ENCODE measurements around the gene MLKL. TPM values are rescaled to one million over a fixed set of nuclear protein-coding genes. Genes with fewer than 3 reads are reported as not detected.

The MLKL gene
- total RNA-seq: 1 to 10 TPM; 1.2 to 4.6 (median 2.9) TPM

DNA sequence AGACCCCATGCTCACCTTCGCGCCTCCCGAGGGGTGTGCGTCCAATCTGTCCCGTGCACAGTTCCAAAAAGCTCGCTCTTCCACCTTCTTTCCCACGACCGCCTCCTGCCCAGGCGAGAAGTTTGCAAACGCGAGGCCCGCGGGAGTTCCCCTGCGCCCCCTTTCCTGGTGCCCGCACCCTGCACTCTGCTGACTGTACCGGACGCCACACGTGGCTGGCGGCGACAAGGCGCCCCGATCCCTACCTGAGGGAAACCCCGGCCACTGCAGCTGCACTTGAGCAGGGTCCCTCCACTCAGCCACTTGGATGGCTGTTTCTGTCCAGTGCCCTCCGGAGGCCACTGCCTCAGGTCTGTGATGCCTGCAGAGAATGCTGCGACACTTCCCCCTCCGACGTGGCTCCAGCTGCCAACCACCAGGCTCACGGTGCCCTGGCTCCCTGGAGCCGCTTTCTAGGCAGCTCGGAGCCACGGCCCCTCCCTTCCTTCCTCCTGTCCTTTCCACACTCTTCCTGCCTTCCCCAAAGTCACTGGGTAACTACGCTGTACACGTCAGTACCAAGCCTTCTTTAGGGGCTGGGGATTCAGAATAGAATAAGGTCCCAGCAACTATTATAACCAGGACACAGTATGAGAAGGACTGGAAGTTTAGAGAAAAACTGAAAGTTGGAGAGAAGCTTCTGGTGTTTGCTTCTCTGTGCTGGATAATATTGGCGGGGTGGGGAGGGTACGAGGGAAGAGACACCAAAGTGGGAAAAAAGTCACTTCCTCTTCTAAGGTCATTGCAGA is at the start of gene MLKL:
Gene MLKL, minus strand, starts transcription at position 425 of the 788 bp plus-strand sequence. CDS start 5,105 bp downstream, outside the sequence.
- ATAC-seq (peak; percentile 53 to 68), DNase-seq (peak; percentile 13 to 35)
- H3K36me3 ChIP-seq: no peaks in the 10 kb centered on the region
- H3K4me1 ChIP-seq: peaks cover 6 to 7% of the 10 kb centered on the region in 2 donors
- peak within 1 kb of the TSS; percentile 55 to 87 (median 66) for H3K4me3 ChIP-seq
- H3K9me3 ChIP-seq: no peaks in the 10 kb centered on the region
- peak in 1 of 2 donors; percentile 21 for TF ChIP-seq POLR2A (IDR thresholded peaks at IDR 0.05)
- TF ChIP-seq, protein P1, sequence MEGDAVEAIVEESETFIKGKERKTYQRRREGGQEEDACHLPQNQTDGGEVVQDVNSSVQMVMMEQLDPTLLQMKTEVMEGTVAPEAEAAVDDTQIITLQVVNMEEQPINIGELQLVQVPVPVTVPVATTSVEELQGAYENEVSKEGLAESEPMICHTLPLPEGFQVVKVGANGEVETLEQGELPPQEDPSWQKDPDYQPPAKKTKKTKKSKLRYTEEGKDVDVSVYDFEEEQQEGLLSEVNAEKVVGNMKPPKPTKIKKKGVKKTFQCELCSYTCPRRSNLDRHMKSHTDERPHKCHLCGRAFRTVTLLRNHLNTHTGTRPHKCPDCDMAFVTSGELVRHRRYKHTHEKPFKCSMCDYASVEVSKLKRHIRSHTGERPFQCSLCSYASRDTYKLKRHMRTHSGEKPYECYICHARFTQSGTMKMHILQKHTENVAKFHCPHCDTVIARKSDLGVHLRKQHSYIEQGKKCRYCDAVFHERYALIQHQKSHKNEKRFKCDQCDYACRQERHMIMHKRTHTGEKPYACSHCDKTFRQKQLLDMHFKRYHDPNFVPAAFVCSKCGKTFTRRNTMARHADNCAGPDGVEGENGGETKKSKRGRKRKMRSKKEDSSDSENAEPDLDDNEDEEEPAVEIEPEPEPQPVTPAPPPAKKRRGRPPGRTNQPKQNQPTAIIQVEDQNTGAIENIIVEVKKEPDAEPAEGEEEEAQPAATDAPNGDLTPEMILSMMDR (IDR thresholded peaks at IDR 0.05 in 4 of 5, conservative IDR thresholded peaks at IDR 0.05 in 1 of 5): no peak
- intact Hi-C loops (cut with DNase I; ENCODE audit: low total_unique reads): no loop called here
- in situ Hi-C loops (cut with MboI; ENCODE audit: low sequenced_read_pairs in 4 of 4): loop anchor here in 3 of 4 donors (10.0 to 25.0 kb wide), 3 partner anchors 154 to 164 kb away; no protein-coding TSS in a partner anchor
- H3K27me3 ChIP-seq: peaks cover 0 to 12% (median 8%) of the 10 kb centered on the region in 3 donors
- H3K27ac ChIP-seq: peak within 1 kb of the TSS; percentile 24 to 78 (median 66)

- Histone ChIP-seq H3K27ac (no peak overlapping the region), H3K27me3 (no peaks in the 10 kb centered on the region), H3K4me1 (no peaks in the 10 kb centered on the region), H3K9me3 (no peaks in the 10 kb centered on the region), H3K36me3 (no peaks in the 10 kb centered on the region), H3K4me3 (no peak overlapping the region)
- ATAC-seq (no peak), DNase-seq (no peak)
- in situ Hi-C loops (cut with MboI; ENCODE audit: low sequenced_read_pairs in 4 of 4): no loop called here
- intact Hi-C loops (cut with DNase I; ENCODE audit: low total_unique reads): no loop called here
- TF ChIP-seq POLR2A (IDR thresholded peaks at IDR 0.05): no peak
- TF ChIP-seq, protein P1 (IDR thresholded peaks at IDR 0.05 in 4 of 5, conservative IDR thresholded peaks at IDR 0.05 in 1 of 5): no peak
Measured at GRCh38 chr16:74749291-74750055, 48.8 kb upstream of the MLKL start.

- H3K4me1 ChIP-seq: no peaks in the 10 kb centered on the region
- in situ Hi-C loops (cut with MboI; ENCODE audit: low sequenced_read_pairs in 4 of 4) (no loop called here), intact Hi-C loops (cut with DNase I; ENCODE audit: low total_unique reads) (no loop called here)
- TF ChIP-seq POLR2A (IDR thresholded peaks at IDR 0.05): no peak
- TF ChIP-seq, protein P1 (IDR thresholded peaks at IDR 0.05 in 4 of 5, conservative IDR thresholded peaks at IDR 0.05 in 1 of 5): no peak
- DNase-seq: no peak
- peaks cover 0 to under 1% (median 0%) of the 10 kb centered on the region in 3 donors for H3K27me3 ChIP-seq
- no peak for ATAC-seq
- no peak overlapping the region for H3K27ac ChIP-seq
- no peak overlapping the region for H3K4me3 ChIP-seq
- H3K36me3 ChIP-seq: no peaks in the 10 kb centered on the region
- no peaks in the 10 kb centered on the region for H3K9me3 ChIP-seq
Measured at GRCh38 chr16:74748616-74749026, 48.0 kb upstream of the MLKL start.

- in situ Hi-C loops (cut with MboI; ENCODE audit: low sequenced_read_pairs in 4 of 4): no loop called here
- H3K4me1 ChIP-seq: no peaks in the 10 kb centered on the region
- no peak overlapping the region for H3K4me3 ChIP-seq
- ATAC-seq: no peak
- H3K27me3 ChIP-seq: peaks cover 0 to 3% (median 0%) of the 10 kb centered on the region in 3 donors
- intact Hi-C loops (cut with DNase I; ENCODE audit: low total_unique reads): no loop called here
- no peak for TF ChIP-seq POLR2A (IDR thresholded peaks at IDR 0.05)
- TF ChIP-seq, protein P1 (IDR thresholded peaks at IDR 0.05 in 4 of 5, conservative IDR thresholded peaks at IDR 0.05 in 1 of 5): no peak
- no peak for DNase-seq
- H3K9me3 ChIP-seq: no peaks in the 10 kb centered on the region
- no peak overlapping the region for H3K27ac ChIP-seq
- H3K36me3 ChIP-seq: no peaks in the 10 kb centered on the region
Measured at GRCh38 chr16:74747716-74748615, 47.3 kb upstream of the MLKL start.
